Measurements from ENCODE around the gene RAD21L1.

DNA sequence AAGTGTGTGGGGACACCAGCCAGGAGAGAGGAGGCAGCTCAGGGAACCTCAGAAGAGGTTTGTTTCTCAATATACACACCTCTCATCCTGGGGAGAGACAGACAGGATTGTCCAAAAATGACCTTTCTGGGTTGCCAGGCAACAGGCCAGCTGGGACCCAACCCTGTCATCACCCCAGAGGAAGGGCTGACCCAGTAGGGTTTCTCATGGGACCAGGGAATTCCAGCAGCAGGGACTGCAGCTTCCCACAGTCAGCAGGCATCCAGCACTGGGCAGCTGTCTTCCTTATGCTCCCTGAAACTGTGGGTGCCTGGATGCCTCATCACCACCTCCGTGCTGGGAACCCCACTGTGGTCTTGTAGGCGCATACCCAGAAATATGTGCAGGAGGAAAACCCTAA is 21.3 kb upstream of the RAD21L1 start:
- TF ChIP-seq, protein P1, sequence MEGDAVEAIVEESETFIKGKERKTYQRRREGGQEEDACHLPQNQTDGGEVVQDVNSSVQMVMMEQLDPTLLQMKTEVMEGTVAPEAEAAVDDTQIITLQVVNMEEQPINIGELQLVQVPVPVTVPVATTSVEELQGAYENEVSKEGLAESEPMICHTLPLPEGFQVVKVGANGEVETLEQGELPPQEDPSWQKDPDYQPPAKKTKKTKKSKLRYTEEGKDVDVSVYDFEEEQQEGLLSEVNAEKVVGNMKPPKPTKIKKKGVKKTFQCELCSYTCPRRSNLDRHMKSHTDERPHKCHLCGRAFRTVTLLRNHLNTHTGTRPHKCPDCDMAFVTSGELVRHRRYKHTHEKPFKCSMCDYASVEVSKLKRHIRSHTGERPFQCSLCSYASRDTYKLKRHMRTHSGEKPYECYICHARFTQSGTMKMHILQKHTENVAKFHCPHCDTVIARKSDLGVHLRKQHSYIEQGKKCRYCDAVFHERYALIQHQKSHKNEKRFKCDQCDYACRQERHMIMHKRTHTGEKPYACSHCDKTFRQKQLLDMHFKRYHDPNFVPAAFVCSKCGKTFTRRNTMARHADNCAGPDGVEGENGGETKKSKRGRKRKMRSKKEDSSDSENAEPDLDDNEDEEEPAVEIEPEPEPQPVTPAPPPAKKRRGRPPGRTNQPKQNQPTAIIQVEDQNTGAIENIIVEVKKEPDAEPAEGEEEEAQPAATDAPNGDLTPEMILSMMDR (IDR thresholded peaks at IDR 0.05; ENCODE audit: low read depth, low read length, poor library complexity, severe bottlenecking) = no peak
- TF ChIP-seq EZH2phosphoT487 (IDR thresholded peaks at IDR 0.05; ENCODE audit: borderline replicate concordance, low read length) = no peak

All from DOHH2 (cell line).